ENCODE results near the gene IRAK2. TPM values are rescaled to one million over a fixed set of nuclear protein-coding genes. Genes with fewer than 3 reads are reported as not detected.
"Not testable (repeated sequence)": the region's sequence is repeated elsewhere in the genome, so short reads cannot be mapped to it uniquely, and the experiment has no call there.

Gene IRAK2
- total RNA-seq, 1 donor from 2014 or later: 0.26 TPM

GRCh38 chr3:10263646-10264363, 99.1 kb downstream of the IRAK2 start:
- H3K27ac Mint-ChIP-seq: peak overlapping the region; percentile 0
- TF ChIP-seq EZH2 (IDR thresholded peaks at IDR 0.05) (no peak), CTCF (IDR thresholded peaks at IDR 0.05) (peak; percentile 55)
- Histone ChIP-seq H3F3A (ENCODE audit: low read depth) (peaks cover 15% of the 10 kb centered on the region), H3K4me3 (no peak overlapping the region), H3K4me1 (peaks cover 6% of the 10 kb centered on the region), H3K9ac (no peak overlapping the region), H3K27ac (no peak overlapping the region), H3K27me3 (no peaks in the 10 kb centered on the region), H3K9me3 (ENCODE audit: low read depth) (no peaks in the 10 kb centered on the region), H3K4me2 (peak overlapping the region; percentile 29), H2AFZ (replicated peaks) (peak overlapping the region; percentile 11), H3K79me2 (ENCODE audit: low read depth) (peaks cover 49% of the 10 kb centered on the region), H3K36me3 (peaks cover 9% of the 10 kb centered on the region), H4K20me1 (ENCODE audit: low read depth) (peaks cover 10% of the 10 kb centered on the region)
- H3K4me1 Mint-ChIP-seq: peaks cover 13% of the 10 kb centered on the region
- no peaks in the 10 kb centered on the region for H3K9me3 Mint-ChIP-seq
- peaks cover 3% of the 10 kb centered on the region for H3K27me3 Mint-ChIP-seq (ENCODE audit: insufficient read depth, low read depth)
- H3K36me3 Mint-ChIP-seq: peaks cover 40% of the 10 kb centered on the region
- H3K4me3 Mint-ChIP-seq: no peak overlapping the region
- peak; percentile 79 for DNase-seq (ENCODE audit: low spot score)

- peaks cover 53% of the 10 kb centered on the region for H3K79me2 ChIP-seq (ENCODE audit: low read depth)
Measured at GRCh38 chr3:10265833-10266232, 101.1 kb downstream of the IRAK2 start.

GRCh38 chr3:10266936-10267335, 102.2 kb downstream of the IRAK2 start:
- H3K27me3 ChIP-seq; H3K27ac Mint-ChIP-seq; DNase-seq (ENCODE audit: low spot score); H3K4me2 ChIP-seq; H3K9ac ChIP-seq; H3K9me3 Mint-ChIP-seq; H3K4me3 Mint-ChIP-seq; H3K27me3 Mint-ChIP-seq (ENCODE audit: insufficient read depth, low read depth); H3K4me3 ChIP-seq; H3F3A ChIP-seq (ENCODE audit: low read depth); H3K27ac ChIP-seq; H2AFZ ChIP-seq (replicated peaks); H3K36me3 ChIP-seq; H3K9me3 ChIP-seq (ENCODE audit: low read depth); H3K4me1 ChIP-seq: not testable (repeated sequence)
- Histone ChIP-seq H3K79me2 (ENCODE audit: low read depth) (peaks cover 53% of the 10 kb centered on the region), H4K20me1 (ENCODE audit: low read depth) (peaks cover 10% of the 10 kb centered on the region)
- Mint-ChIP-seq H3K4me1 (peaks cover 13% of the 10 kb centered on the region), H3K36me3 (peaks cover 33% of the 10 kb centered on the region)

More at GRCh38 chr3:10265833-10266232, 101.1 kb downstream of the IRAK2 start:
- Histone ChIP-seq H4K20me1 (ENCODE audit: low read depth) (peaks cover 10% of the 10 kb centered on the region), H3K9me3 (ENCODE audit: low read depth) (no peaks in the 10 kb centered on the region), H3F3A (ENCODE audit: low read depth) (peaks cover 15% of the 10 kb centered on the region), H3K36me3 (peaks cover 9% of the 10 kb centered on the region), H3K27ac (no peak overlapping the region), H2AFZ (replicated peaks) (no peak overlapping the region), H3K27me3 (no peaks in the 10 kb centered on the region), H3K9ac (no peak overlapping the region), H3K4me1 (peaks cover 6% of the 10 kb centered on the region), H3K4me3 (no peak overlapping the region), H3K4me2 (no peak overlapping the region)
- Mint-ChIP-seq H3K36me3 (peaks cover 38% of the 10 kb centered on the region), H3K9me3 (no peaks in the 10 kb centered on the region), H3K27me3 (ENCODE audit: insufficient read depth, low read depth) (no peaks in the 10 kb centered on the region), H3K27ac (no peak overlapping the region), H3K4me3 (no peak overlapping the region), H3K4me1 (peaks cover 13% of the 10 kb centered on the region)
- TF ChIP-seq EZH2 (IDR thresholded peaks at IDR 0.05) (no peak), CTCF (IDR thresholded peaks at IDR 0.05) (no peak), EZH2phosphoT487 (IDR thresholded peaks at IDR 0.05) (no peak)
- DNase-seq (ENCODE audit: low spot score): no peak

- H3K27ac ChIP-seq: no peak overlapping the region
- TF ChIP-seq CTCF (IDR thresholded peaks at IDR 0.05) (no peak), EZH2phosphoT487 (IDR thresholded peaks at IDR 0.05) (no peak), EZH2 (IDR thresholded peaks at IDR 0.05) (no peak)
- no peak overlapping the region for H3K4me2 ChIP-seq
- peaks cover 9% of the 10 kb centered on the region for H3K36me3 ChIP-seq
- H3K36me3 Mint-ChIP-seq: peaks cover 32% of the 10 kb centered on the region
- H3K4me1 Mint-ChIP-seq: peaks cover 12% of the 10 kb centered on the region
- H3F3A ChIP-seq (ENCODE audit: low read depth): peaks cover 3% of the 10 kb centered on the region
- H3K27me3 Mint-ChIP-seq (ENCODE audit: insufficient read depth, low read depth): no peaks in the 10 kb centered on the region
- H3K4me3 Mint-ChIP-seq: no peak overlapping the region
- no peak for DNase-seq (ENCODE audit: low spot score)
- peaks cover 6% of the 10 kb centered on the region for H3K4me1 ChIP-seq
- no peaks in the 10 kb centered on the region for H3K9me3 ChIP-seq (ENCODE audit: low read depth)
- H3K27me3 ChIP-seq: no peaks in the 10 kb centered on the region
- peaks cover 10% of the 10 kb centered on the region for H4K20me1 ChIP-seq (ENCODE audit: low read depth)
- no peak overlapping the region for H3K4me3 ChIP-seq
- peaks cover 53% of the 10 kb centered on the region for H3K79me2 ChIP-seq (ENCODE audit: low read depth)
- H3K9ac ChIP-seq: no peak overlapping the region
- H3K27ac Mint-ChIP-seq: no peak overlapping the region
- no peaks in the 10 kb centered on the region for H3K9me3 Mint-ChIP-seq
- no peak overlapping the region for H2AFZ ChIP-seq (replicated peaks)
Measured at GRCh38 chr3:10268116-10268515, 103.4 kb downstream of the IRAK2 start.
